EL (cell line): Measurements from ENCODE around the gene EML6.

ENCODE experiments used
- DNase-seq: peaks from one replicate; pipeline ENCODE4 v3.0.0-alpha.2; 2016

EML6 gene

DNA sequence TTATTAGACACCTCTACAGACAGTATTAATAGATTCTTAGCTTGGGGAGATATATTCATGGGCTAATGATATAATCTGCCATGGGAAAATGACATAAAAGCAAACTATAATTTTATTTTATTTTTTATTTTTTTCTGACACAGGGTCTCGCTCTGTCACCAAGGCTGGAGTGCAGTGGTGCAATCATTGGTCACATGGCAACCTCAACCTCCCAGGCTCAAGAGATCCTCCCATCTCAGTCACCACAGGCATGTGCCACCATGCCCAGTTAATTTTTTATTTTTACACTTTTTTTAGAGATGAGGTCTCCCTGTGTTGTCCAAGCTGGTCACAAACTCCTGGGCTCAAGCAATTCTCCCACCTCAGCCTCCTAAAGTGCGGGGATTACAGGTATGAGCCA, 287.5 kb downstream of the EML6 start:
- peak; percentile 51 for DNase-seq

DNA sequence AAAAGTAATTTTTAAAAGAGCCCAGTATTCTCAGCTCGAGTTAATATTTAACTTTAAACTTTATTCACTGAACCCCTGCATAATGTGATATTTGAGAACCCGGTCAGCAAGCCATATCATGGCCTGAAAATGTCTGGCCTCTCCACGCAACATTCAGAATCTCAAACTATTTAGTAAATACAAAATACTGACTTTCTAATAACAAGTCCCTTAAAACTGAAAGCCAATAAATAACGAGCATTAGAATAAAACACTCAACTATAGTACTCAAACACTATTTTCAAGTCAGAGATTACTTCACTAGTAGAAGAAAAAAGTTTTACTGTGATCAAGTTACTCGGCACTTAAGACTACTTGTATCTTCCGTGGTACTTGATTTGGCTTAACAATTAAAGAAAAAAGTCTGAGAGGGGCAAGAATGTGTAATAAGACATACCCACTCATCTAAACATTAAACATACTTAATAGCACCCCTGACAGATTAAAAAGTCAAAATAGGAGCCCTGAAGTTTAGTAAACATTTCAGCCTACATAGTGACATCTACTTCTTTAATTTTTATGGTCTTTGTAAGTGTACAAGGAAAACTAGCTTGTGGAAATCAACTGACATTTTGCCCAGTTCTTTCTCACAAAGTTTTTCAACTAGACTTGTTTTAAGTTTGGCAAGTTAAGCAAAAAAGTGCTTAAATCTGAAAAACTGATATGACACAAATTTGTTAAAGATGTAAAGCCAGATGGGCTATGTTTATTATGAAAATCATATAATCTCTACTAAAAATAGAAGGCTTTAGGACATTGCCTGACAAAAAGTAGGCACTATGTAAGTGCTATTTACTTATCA, 288.6 kb downstream of the EML6 start:
- no peak for DNase-seq

DNA sequence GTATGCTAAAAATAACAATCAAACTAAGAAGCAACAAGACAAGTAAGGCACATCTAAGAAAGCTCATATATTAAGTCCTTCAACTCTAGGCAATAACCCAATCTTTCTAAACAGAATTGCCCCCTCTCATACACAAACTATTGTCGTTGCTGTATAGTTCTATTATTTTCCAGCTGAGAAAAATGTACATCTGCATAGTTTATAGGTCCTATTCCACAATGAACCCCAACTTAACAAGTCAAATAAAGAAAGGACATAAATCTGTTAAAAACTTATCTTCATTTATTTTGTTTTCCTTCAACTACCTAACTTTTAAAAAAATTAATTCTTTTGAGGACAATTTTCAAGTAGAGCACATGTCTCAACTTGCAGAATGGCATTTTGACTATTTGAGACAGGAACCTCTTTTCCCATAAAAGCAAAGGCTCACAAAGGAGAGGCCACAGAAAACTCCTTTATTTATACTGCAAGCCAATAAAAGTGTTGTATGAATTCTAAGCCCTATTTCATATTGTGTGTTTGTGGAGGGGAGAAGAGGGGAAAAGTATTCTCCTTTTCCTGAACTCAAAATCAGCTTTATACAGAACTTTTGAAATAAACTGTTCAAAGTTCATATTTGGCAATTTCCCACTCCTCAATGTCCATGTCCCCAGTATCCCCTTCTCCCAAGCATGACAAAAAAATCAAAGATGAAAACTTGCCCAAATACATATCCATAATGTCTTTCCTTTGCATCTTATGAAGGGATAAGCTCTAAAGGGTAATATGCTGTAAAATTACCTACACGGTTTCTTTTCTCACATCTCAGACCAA, 289.4 kb downstream of the EML6 start:
- DNase-seq, result no peak

DNA sequence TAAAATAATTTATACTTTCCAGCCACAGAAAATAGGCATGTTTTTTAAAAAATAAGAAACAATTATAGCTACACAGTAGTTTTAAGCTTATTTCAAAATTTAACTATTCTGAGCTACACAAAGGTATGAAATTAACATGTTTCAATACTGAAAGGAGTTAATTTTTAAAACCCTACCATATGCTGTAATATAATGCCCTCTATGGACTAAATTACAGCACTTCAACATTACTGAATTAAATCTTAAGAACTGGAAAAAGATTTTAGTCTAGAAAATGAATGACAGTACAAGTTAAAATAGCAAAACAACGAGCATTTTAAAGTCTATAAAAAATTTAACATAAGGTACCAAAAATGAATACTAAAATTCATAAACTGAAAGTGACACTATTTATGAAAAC, 290.5 kb downstream of the EML6 start:
- DNase-seq, result no peak

DNA sequence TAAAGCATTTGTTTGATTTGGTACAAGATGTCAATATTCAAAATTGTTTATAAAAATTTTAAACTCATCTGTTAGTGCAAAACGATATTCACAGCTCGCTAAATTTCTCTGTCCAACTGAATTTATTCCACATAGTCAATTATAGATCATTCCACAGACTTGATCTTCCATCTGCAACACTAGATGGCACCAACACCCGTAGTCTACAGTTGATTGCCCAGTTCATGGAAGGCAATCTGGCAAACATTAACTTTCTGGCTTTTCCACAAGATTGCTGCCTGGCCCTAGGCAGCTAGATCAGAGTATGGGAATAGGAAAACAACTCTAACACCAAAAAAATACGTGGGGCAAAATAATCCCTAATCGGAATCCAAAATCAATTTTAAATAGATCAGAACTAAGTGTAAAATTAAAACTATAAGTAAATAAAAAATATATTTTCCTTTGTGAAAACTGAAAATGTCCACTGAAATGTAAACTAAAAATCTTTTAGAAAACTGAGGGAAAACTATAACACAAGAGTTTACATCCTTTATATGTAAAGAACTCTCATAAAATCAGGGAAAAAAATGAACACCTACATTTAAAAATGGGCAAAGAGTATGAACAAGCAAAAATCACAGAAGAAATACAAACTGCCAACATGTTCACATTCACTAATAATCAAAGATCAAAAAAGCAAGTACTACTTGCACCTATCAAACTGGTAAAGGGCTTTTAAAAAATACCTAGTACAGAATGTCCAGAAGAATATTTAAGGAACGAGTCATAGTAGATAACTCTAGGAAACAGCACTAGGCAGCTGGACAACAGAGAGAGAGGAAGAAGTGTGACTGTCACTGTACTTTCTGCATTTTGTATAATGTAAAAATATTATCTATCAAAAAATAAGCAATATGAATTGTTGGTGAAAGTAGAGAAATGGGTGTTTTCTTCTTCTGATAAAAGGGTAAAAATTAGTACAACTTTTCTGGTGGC, 291.8 kb downstream of the EML6 start:
- peak; percentile 79 for DNase-seq

DNA sequence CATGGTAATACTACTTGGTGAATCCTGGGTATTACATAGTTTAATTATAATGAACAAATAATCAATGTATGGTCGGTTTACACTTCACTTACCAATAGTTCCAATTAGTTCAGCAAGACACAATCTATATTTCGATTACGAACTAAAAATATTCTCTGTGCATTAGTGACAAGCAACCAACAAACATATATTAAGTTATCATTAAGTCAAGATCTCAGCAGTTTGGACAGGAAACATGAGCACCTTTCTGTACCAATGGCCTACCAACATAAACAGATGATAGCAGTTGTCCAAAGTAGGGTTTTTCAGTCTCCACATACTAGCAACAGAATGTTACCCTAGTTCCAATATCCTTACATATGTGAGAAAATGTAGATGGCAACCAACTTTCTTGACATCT, 294.0 kb downstream of the EML6 start:
- no peak for DNase-seq

DNA sequence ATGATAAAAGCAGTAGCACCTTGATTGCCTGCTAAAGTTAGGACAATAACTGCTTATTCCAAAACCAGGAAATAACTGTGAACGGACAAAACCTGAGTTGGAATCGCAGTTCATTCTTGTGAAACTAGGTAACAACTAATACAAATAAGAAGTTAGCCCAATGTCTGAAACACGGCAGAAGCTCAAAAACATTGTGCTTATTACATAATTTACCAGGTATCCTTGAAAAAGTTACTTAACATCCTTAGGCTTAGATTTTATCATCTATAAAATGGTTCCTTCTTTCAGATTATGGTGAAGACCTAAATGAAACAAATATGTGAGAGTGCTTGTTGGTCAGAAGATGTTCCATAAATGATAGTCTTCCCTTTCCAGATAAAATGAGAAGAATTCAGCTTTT, 294.4 kb downstream of the EML6 start:
- no peak for DNase-seq

DNA sequence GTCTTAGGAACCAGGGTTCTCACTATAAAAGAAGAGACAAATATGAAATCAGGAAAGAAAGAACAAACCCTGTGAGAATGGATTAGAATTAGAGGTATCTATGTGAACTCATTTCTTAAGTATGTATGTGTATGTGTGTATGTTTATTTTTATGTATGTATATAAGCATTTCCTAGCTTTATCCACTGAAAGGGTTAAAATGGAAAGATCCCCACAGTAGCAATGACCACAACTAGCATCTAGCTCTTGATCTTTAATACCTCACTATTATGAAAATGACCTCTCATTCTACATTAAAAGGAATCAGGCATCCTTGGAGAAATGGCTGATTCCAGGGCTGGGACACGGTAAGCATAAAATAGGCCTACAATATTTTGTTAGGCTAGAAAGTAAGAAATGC, 295.2 kb downstream of the EML6 start:
- DNase-seq, result no peak

DNA sequence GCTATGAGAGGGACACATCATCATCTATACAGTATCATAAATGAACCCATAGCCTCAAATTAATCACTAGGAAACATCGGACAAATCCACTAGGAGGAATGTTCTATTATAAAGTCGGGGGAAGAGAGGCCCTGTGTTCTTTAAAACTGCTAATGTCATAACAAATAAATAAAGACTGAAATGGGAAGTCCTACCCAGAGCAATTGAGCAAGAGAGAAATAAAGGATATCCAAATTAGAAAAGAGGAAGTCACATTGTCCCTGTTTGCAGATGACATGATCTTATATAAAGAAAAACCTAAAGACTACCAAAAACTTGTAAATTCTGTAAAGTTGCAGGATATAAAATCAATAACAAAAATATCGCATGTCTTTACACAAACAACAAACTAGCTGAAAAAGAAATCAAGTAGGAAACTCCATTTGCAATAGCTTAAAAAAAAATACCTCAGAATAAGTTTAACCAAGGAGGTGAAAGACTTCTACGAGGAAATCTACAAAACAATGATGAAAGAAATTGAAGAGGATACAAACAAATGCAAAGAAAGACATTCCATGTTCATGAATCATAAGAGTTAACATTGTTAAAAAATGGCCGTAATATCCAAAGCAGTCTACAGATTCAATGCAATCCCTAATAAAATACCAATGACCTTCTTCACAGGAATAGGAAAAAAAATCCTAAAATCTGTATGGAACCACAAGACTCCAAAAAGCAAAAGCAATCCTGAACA, 296.2 kb downstream of the EML6 start:
- DNase-seq, result peak; percentile 55
